DOHH2 (cell line): ENCODE measurements around the gene TUSC2.
A peak's percentile ranks its signal among the peaks of the same experiment; 100 is the strongest.

Experiments used
- H3F3A ChIP-seq: fragments of 200-600 bp; sonication (generic), shearing (Covaris generic); 2 replicates; pipeline ENCODE4 v1.6.0; 2016; ENCODE audit warnings: antibody characterized with exemption, mild to moderate bottlenecking; ENCODE audit not compliant: control insufficient read depth, insufficient read depth
- H3K27ac ChIP-seq: fragments of 200-600 bp; sonication (generic); 2 replicates; pipeline ENCODE4 v1.5.1; 2014; ENCODE audit warnings: low read depth, mild to moderate bottlenecking, low read length, moderate library complexity
- H3K27me3 ChIP-seq: fragments of 200-600 bp; sonication (generic); 2 replicates; pipeline ENCODE4 v1.6.1; 2014; ENCODE audit warnings: mild to moderate bottlenecking, low read length, mixed read lengths; ENCODE audit not compliant: control insufficient read depth
- H3K36me3 ChIP-seq: fragments of 200-600 bp; sonication (generic); 2 replicates; pipeline ENCODE4 v1.6.1; 2014; ENCODE audit warnings: mild to moderate bottlenecking, low read length, moderate library complexity, mixed read lengths; ENCODE audit not compliant: control insufficient read depth
- H3K4me1 ChIP-seq: fragments of 200-600 bp; sonication (generic); 2 replicates; pipeline ENCODE4 v1.6.1; 2014; ENCODE audit warnings: mild to moderate bottlenecking, low read length, mixed read lengths; ENCODE audit not compliant: control insufficient read depth
- H3K4me2 ChIP-seq: fragments of 200-600 bp; sonication (generic); 2 replicates; pipeline ENCODE4 v1.6.0; 2014; ENCODE audit warnings: mild to moderate bottlenecking, low read length, moderate library complexity
- H3K4me3 ChIP-seq: fragments of 200-600 bp; sonication (generic); 2 replicates; pipeline ENCODE4 v1.5.1; 2014; ENCODE audit warnings: mild to moderate bottlenecking, low read length, mixed read lengths
- H3K79me2 ChIP-seq: fragments of 200-600 bp; sonication (generic); 2 replicates; pipeline ENCODE4 v1.6.1; 2014; ENCODE audit warnings: mild to moderate bottlenecking, low read length, mixed read lengths; ENCODE audit not compliant: control insufficient read depth
- H3K9me2 ChIP-seq: fragments of 200-600 bp; sonication (generic); replicated peaks from 2 replicates; pipeline ENCODE4 v1.6.1; 2014; ENCODE audit warnings: mild to moderate bottlenecking, low read length, mixed read lengths; ENCODE audit not compliant: control insufficient read depth
- H3K9me3 ChIP-seq: fragments of 200-600 bp; sonication (generic); 2 replicates; pipeline ENCODE4 v1.6.1; 2014; ENCODE audit warnings: antibody characterized with exemption, low read length, mixed read lengths; ENCODE audit not compliant: control insufficient read depth, insufficient read depth
- H4K20me1 ChIP-seq: fragments of 200-600 bp; sonication (generic); 2 replicates; pipeline ENCODE4 v1.6.0; 2014; ENCODE audit warnings: low read depth, mild to moderate bottlenecking, antibody characterized with exemption, low read length, moderate library complexity; ENCODE audit not compliant: control insufficient read depth, insufficient read depth
- EZH2phosphoT487 ChIP-seq: fragments of 200-600 bp; sonication (generic); IDR thresholded peaks from 2 replicates; pipeline ENCODE4 v1.6.1; 2017; ENCODE audit warnings: borderline replicate concordance, mild to moderate bottlenecking, antibody characterized with exemption, low read length, moderate library complexity, mixed read lengths
- TF ChIP-seq, protein P1 (sequence below): fragments of 200-600 bp; sonication (generic); IDR thresholded peaks from one replicate; pipeline ENCODE4 v1.5.1; 2014; ENCODE audit warnings: antibody characterized with exemption, mild to moderate bottlenecking, low read depth, low read length; ENCODE audit not compliant: poor library complexity, severe bottlenecking

TUSC2 gene

DNA sequence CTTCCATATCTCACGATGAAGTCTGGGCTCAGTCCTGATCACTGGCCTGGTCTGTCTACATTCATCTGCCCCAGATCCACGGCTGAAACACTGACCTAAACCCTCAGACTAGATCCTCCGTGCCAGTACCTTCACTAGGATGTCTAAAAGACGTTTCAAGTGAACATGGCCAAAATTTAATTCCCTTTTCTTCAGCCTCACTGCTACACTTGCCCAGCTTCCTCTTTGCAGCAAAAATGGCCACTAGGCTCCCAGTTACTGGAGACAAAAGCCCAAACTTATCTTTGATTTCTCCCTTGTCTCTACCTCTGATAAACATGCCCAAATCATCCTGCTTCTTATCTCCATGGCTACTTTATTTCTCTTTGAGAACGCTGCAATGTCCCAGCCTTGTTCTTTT lies 10.9 kb upstream of the TUSC2 start:
- 0 out of 2 replicates have a peak, but pooled peaks cover 10% of the 10 kb centered on the region for H4K20me1 ChIP-seq
- peak overlapping the region; percentile 90 for H3K27ac ChIP-seq
- H3K79me2 ChIP-seq: peaks cover 65% of the 10 kb centered on the region
- no peaks in the 10 kb centered on the region for H3K27me3 ChIP-seq
- TF ChIP-seq EZH2phosphoT487: no peak
- TF ChIP-seq, protein P1, sequence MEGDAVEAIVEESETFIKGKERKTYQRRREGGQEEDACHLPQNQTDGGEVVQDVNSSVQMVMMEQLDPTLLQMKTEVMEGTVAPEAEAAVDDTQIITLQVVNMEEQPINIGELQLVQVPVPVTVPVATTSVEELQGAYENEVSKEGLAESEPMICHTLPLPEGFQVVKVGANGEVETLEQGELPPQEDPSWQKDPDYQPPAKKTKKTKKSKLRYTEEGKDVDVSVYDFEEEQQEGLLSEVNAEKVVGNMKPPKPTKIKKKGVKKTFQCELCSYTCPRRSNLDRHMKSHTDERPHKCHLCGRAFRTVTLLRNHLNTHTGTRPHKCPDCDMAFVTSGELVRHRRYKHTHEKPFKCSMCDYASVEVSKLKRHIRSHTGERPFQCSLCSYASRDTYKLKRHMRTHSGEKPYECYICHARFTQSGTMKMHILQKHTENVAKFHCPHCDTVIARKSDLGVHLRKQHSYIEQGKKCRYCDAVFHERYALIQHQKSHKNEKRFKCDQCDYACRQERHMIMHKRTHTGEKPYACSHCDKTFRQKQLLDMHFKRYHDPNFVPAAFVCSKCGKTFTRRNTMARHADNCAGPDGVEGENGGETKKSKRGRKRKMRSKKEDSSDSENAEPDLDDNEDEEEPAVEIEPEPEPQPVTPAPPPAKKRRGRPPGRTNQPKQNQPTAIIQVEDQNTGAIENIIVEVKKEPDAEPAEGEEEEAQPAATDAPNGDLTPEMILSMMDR: peak; percentile 21
- H3K4me1 ChIP-seq: peaks cover 64% of the 10 kb centered on the region
- H3K9me3 ChIP-seq: no peaks in the 10 kb centered on the region
- peaks cover 14% of the 10 kb centered on the region for H3F3A ChIP-seq
- H3K36me3 ChIP-seq: peaks cover 49% of the 10 kb centered on the region
- peak overlapping the region; percentile 83 for H3K4me3 ChIP-seq
- peak overlapping the region; percentile 98 for H3K4me2 ChIP-seq
- H3K9me2 ChIP-seq: no peaks in the 10 kb centered on the region

DNA sequence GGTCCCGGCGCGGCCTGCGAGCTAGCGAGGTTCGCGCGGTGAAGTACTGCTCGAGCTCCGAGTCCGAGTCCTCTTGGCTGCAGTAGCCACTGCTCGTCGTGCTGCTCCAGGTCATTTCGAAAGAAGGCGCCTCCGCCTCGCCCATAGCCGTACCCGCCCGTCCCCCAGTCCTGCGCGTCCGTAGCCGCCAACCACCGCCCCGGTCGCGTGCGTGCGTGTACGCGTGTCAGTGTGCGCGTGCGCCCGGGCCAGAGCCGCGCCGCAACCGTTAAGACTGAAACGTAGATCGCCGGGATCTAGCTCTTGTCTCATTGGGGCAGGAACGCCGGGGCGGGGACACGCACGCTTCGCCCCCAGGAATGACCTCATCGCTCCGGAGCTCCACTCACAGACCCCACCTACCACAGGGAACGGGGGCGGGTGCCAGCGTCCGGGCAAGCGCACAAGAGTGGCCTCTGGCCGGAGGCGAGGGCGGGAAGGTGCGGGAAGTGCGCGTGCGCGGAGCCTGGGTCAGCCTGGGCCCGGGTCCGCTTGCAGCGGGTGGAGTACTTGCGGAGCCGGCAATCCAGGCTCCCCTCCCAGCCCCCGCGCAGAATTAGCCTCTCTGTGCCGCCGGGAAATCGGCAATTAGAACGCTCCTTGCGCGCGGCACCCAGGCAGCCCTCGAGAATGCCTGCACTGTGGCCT lies 9.3 kb upstream of the TUSC2 start:
- H3K4me3 ChIP-seq: peak overlapping the region; percentile 83
- no peaks in the 10 kb centered on the region for H3K9me2 ChIP-seq
- peaks cover 14% of the 10 kb centered on the region for H3F3A ChIP-seq
- H3K27ac ChIP-seq: peak overlapping the region; percentile 90
- H3K9me3 ChIP-seq: no peaks in the 10 kb centered on the region
- H3K36me3 ChIP-seq: peaks cover 65% of the 10 kb centered on the region
- 0 out of 2 replicates have a peak, but pooled peaks cover 10% of the 10 kb centered on the region for H4K20me1 ChIP-seq
- TF ChIP-seq EZH2phosphoT487: no peak
- TF ChIP-seq, protein P1: no peak
- peaks cover 81% of the 10 kb centered on the region for H3K79me2 ChIP-seq
- H3K27me3 ChIP-seq: no peaks in the 10 kb centered on the region
- H3K4me1 ChIP-seq: peaks cover 69% of the 10 kb centered on the region
- H3K4me2 ChIP-seq: peak overlapping the region; percentile 98

DNA sequence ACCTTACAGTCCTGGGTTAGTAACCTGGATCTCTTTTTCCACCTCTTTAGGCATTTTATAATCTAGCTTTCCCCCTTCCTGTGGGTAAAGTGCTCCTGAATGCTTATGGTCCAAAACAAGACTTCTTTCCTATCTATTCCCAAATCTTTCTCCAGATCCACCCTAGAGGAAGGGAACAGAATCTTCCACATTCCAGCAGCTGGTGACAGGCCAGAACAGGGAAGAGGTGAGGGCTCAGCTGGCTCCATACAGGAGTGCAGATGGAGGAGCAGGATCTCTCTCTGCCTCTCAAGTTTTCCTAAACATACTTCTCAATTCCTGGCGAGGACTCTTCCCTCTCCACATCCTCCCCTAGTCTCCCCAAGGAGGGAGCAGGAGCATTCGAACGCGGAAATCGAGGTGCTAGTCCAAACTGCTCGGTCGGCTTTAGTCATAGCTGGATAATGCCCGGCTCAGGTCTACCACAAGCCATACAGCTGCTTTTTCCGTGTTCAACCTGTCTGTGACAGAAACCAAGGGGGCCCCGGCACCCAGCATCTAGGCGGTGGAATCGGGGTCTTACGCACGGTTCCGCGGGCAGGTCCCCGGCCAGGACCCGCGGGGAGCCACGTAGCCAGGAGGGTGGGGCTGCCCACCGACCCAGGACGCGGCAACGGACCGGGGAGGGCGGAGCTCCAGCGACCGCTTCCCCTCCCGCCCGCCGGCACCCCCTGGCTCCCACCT lies 8.6 kb upstream of the TUSC2 start:
- Histone ChIP-seq H3K79me2 (peaks cover 87% of the 10 kb centered on the region), H3K9me3 (no peaks in the 10 kb centered on the region), H4K20me1 (0 out of 2 replicates have a peak, but pooled peaks cover 10% of the 10 kb centered on the region), H3K4me2 (peak overlapping the region; percentile 98), H3K36me3 (peaks cover 72% of the 10 kb centered on the region), H3K9me2 (no peaks in the 10 kb centered on the region), H3F3A (peaks cover 13% of the 10 kb centered on the region), H3K27me3 (no peaks in the 10 kb centered on the region), H3K4me1 (peaks cover 65% of the 10 kb centered on the region), H3K4me3 (peak overlapping the region; percentile 83), H3K27ac (peak overlapping the region; percentile 90)
- TF ChIP-seq EZH2phosphoT487: no peak
